ENCODE results near the gene EHBP1L1. TPM values are rescaled to one million over a fixed set of nuclear protein-coding genes. Genes with fewer than 3 reads are reported as not detected.

The EHBP1L1 gene
- total RNA-seq, 1 experiment from 2014 or later: 126 TPM

GRCh38 chr11:65589444-65590239 is 13.8 kb downstream of the EHBP1L1 start:
- Histone ChIP-seq H4K20me1 (ENCODE audit: low read length) (no peaks in the 10 kb centered on the region), H2AFZ (ENCODE audit: low read length) (no peak overlapping the region), H3K4me3 (ENCODE audit: low read length) (no peak overlapping the region), H3K27me3 (ENCODE audit: low read length) (no peaks in the 10 kb centered on the region), H3K36me3 (ENCODE audit: low read depth, low read length) (peaks cover 5% of the 10 kb centered on the region), H3K9ac (ENCODE audit: low read length) (no peak overlapping the region), H3K9me3 (ENCODE audit: low read length) (no peaks in the 10 kb centered on the region), H3K27ac (ENCODE audit: low read length) (no peak overlapping the region), H3K4me1 (ENCODE audit: insufficient read depth, low read length) (no peaks in the 10 kb centered on the region), H3K4me2 (ENCODE audit: low read length) (no peak overlapping the region), H3K79me2 (ENCODE audit: low read length) (no peaks in the 10 kb centered on the region), H3F3A (ENCODE audit: low read length, unreplicated experiment) (no peaks in the 10 kb centered on the region), H3K9me2 (replicated peaks; ENCODE audit: low read length) (no peaks in the 10 kb centered on the region)
- no TSS peak for BruUV-seq (replicated peaks)
- DNase-seq (no peak), ATAC-seq (no peak)
- intact Hi-C loops (cut with micrococcal nuclease): no loop called here
- TF ChIP-seq EZH2phosphoT487 (IDR thresholded peaks at IDR 0.05; ENCODE audit: borderline replicate concordance, low read length) (no peak), CTCF (conservative IDR thresholded peaks at IDR 0.05; ENCODE audit: low read depth, low read length) (no peak), EZH2 (IDR thresholded peaks at IDR 0.05; ENCODE audit: low read length, unreplicated experiment) (no peak)
- CTCF ChIA-PET: no interaction called here
- POLR2A ChIA-PET (ENCODE audit: unreplicated experiment): no interaction called here

DNA sequence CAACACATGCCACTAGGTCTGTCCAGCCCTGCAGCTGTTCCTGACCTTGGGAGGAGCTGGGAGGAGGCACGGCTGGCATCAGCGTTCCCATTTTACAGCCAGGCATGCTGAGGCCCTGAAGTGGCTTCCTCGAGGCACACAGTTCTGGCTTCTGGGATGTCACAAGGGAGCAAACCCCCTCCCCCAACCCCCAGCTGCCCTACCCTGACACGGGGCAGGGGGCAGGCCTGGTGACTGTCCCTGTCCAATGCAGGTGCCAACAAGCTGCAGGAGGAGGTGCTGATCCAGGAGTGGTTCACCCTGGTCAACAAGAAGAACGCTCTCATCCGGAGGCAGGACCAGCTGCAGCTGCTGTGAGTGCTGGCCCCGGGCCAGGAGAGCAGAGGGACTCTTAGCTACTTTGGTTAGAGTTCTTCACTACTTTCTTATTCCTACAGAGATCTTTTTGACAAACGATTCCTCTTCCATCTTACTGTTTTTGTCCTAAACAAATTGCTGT is 14.4 kb downstream of the EHBP1L1 start:
- H3K9me3 ChIP-seq (ENCODE audit: low read length): no peaks in the 10 kb centered on the region
- no peaks in the 10 kb centered on the region for H3F3A ChIP-seq (ENCODE audit: low read length, unreplicated experiment)
- peaks cover 5% of the 10 kb centered on the region for H3K36me3 ChIP-seq (ENCODE audit: low read depth, low read length)
- no TSS peak for BruUV-seq (replicated peaks)
- TF ChIP-seq CTCF (conservative IDR thresholded peaks at IDR 0.05; ENCODE audit: low read depth, low read length) (no peak), EZH2 (IDR thresholded peaks at IDR 0.05; ENCODE audit: low read length, unreplicated experiment) (no peak), EZH2phosphoT487 (IDR thresholded peaks at IDR 0.05; ENCODE audit: borderline replicate concordance, low read length) (no peak)
- H2AFZ ChIP-seq (ENCODE audit: low read length): no peak overlapping the region
- H3K4me3 ChIP-seq (ENCODE audit: low read length): no peak overlapping the region
- no peaks in the 10 kb centered on the region for H3K9me2 ChIP-seq (replicated peaks; ENCODE audit: low read length)
- no peaks in the 10 kb centered on the region for H3K79me2 ChIP-seq (ENCODE audit: low read length)
- H3K9ac ChIP-seq (ENCODE audit: low read length): no peak overlapping the region
- CTCF ChIA-PET: no interaction called here
- no peaks in the 10 kb centered on the region for H3K4me1 ChIP-seq (ENCODE audit: insufficient read depth, low read length)
- no peak overlapping the region for H3K27ac ChIP-seq (ENCODE audit: low read length)
- no peak for ATAC-seq
- no peak for DNase-seq
- H3K27me3 ChIP-seq (ENCODE audit: low read length): no peaks in the 10 kb centered on the region
- POLR2A ChIA-PET (ENCODE audit: unreplicated experiment): no interaction called here
- H4K20me1 ChIP-seq (ENCODE audit: low read length): no peaks in the 10 kb centered on the region
- intact Hi-C loops (cut with micrococcal nuclease): no loop called here
- H3K4me2 ChIP-seq (ENCODE audit: low read length): no peak overlapping the region
